Right kidney (tissue), 1 donor: ENCODE measurements around the gene LMTK2.
A peak's percentile ranks its signal among the peaks of the same experiment; 100 is the strongest.

Experiments
- DNase-seq: peaks from one replicate; pipeline ENCODE4 v3.0.0-alpha.2; 2016

The LMTK2 gene

GRCh38 chr7:98234429-98235147 lies 127.9 kb downstream of the LMTK2 start:
- no peak for DNase-seq

- no peak for DNase-seq
Observed at GRCh38 chr7:98235901-98236300, 129.2 kb downstream of the LMTK2 start.

DNA sequence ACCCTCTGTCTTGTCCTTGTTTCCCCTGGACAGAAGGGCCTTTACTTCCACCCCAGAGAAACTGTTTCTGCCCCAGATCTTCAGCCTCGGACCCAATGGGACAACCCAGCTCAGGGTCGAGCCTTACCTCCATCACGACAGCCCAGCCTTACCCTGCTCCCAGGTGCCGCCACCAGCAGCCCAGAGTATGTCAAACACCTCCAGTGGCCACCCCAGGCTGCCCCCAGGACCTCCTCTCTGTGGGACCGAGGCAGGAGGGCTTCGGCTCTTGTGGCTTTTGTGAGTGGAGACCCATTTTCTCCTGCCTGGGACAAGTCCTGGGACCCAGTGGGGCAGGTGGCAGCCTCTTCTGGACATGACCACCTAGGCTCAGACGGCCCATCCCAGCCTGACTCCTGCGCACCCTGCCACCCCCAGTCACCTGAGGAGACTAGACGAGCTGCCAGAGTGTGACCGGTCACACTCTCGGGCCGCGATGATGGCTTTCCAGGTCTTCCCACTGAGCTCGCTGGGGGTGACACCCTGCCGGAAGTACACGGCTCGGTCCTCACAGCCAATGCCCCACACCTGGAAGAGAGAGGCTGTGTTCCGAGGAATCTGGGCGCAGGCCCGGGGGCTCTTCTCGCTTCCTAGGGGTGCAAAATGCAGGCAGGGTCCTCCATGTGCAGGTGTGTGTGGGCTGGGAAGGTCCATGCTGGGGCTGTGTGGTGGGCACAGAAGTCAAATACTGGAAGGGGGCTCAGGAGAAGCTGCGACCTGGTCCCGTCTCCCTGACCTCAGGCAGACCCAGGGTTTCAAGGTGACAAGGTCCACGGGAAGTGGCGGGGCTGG lies 129.9 kb downstream of the LMTK2 start:
- DNase-seq: no peak

DNA sequence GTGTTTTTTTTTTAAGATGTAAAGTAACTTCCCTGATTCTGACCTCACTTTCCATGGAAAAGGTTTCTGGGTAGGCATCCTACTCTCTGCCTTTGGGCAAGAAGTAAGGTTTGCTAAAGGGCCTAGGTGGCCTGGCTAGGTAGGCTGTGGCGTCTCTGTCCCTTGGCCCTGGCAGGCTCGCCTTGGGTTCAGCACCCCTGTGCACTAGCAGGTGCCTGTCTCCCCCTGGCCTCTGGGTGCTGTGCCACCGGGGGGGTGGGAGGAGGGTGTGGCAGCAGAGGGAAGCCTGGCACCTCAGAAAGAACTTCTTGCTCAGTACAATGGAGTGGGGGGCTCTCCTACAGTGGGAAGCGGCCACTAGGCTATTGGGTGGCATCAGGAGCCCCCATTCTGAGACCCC lies 131.4 kb downstream of the LMTK2 start:
- DNase-seq: no peak

DNA sequence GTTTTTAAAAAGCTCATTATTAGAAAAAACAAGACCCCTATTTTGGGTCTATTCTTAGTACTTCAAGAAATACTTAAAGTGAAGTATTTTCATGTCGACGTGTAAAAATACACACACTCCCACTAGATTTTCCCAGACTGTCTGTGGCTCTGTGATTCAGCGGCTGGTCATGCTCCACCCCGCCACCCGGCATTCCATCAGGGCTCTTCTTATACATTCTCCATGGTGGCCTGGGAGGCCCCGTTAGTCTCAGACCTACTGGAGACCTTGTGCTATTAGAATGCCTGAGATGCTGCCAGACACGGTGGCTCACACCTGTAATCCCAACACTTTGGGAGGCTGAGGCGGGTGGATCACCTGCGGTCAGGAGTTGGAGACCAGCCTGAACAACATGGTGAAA lies 132.3 kb downstream of the LMTK2 start:
- no peak for DNase-seq

GRCh38 chr7:98240961-98241673 lies 134.5 kb downstream of the LMTK2 start:
- no peak for DNase-seq

- no peak for DNase-seq
Observed at GRCh38 chr7:98241674-98242241, 135.1 kb downstream of the LMTK2 start.

DNA sequence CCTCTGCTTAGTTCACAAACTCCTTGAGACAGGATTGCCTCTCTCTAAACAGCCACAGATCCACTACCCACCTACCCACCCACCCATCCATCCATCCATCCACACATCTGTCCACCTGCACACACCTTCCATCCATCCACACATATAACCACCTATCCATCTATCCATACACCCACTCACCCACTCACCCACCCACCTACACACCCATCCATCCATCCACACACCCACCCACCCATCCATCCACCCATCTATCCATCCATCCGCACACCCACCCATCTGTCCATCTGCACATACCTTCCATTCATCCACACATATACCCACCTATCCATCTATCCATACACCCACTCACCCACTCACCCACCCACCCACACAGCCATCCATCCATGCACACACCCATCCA lies 135.7 kb downstream of the LMTK2 start:
- no peak for DNase-seq

- no peak for DNase-seq
Observed at GRCh38 chr7:98242934-98243333, 136.3 kb downstream of the LMTK2 start.

DNA sequence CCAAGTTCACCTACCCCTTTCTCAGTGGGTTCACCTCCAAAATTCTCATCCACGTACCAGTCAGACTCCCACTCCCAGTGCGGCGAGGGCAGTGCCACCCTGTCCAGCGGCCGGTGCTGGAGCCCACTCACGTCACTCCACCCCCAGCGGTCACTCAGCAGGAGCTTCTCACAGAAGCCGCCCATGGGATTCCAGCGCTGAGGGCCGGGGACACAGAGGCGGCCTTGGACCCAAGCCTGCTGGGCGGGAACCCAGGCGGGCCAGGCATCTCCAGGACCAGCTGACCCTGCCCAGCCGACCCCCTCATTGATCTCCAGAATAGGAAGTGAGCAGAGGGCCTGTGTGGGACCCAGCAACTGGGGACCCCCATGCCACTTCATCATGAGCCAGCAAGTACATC lies 138.2 kb downstream of the LMTK2 start:
- no peak for DNase-seq

DNA sequence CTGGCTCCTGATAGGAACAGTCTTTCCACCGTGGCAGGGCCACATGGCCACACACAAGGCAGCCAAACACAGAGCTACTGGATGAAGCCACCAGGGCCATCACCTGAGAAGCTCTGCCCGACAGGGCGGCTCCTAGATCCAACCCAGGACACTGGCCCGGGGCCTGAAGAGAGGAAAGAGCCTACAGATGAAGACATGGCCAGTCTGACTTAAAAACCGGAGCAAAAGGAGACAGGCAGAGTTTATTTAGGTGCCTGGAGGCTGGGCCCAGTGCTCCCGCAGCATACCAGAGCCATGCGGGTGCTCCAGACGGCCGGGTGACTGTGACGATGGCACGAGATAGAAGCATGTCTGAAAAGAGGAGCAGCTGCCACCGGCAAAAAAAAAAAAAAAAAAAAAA lies 141.5 kb downstream of the LMTK2 start:
- no peak for DNase-seq

GRCh38 chr7:98249106-98249505 lies 142.4 kb downstream of the LMTK2 start:
- DNase-seq: no peak

DNA sequence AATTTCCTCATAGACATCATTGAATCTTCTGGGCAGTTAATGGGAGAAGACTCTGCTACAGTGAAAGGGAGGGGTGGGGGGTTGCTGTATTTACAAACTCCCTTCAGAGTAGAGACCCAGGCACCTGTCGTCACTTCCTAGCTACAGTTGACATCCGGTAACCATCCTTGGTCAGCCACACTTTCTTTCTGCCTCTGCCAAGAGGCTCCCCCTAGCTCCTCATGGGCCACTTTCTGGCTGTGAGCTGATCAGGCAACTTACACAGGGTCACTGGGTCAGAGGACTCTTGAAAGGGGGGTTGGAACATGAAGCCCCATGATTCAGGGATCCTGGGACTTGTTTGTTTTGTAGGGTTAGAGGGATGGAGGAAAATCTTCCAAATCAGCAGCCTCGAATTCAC lies 144.1 kb downstream of the LMTK2 start:
- DNase-seq: no peak

DNA sequence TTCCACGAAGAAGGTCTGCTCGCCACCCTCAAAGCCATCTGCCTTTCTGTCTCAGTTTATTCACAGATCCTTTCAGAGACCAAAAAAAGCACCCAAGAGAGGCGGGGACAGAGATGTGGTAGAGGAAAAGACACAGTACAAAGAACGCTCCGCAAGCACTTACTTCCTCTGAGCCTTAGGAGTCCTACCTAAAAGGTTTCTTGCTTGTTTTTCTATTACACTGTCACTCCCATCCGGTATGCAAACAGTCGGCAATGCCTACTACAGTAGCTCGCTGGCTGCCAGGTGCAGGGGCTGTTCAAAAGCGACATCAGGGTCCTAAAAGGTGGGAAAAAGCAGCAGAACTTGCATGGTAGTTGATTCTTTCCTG lies 144.6 kb downstream of the LMTK2 start:
- no peak for DNase-seq

- peak; percentile 91 for DNase-seq
Observed at GRCh38 chr7:98251601-98252424, 145.2 kb downstream of the LMTK2 start, which contains the start of gene TECPR1. Gene TECPR1 (minus strand): TSS chr7:98252232. CDS start chr7:98246146, 6,086 bp downstream.

- DNase-seq: no peak
Observed at GRCh38 chr7:98252425-98253054, 145.9 kb downstream of the LMTK2 start.

- DNase-seq: no peak
Observed at GRCh38 chr7:98254516-98254915, 147.9 kb downstream of the LMTK2 start.

GRCh38 chr7:98254951-98255610 lies 148.4 kb downstream of the LMTK2 start:
- DNase-seq: no peak

DNA sequence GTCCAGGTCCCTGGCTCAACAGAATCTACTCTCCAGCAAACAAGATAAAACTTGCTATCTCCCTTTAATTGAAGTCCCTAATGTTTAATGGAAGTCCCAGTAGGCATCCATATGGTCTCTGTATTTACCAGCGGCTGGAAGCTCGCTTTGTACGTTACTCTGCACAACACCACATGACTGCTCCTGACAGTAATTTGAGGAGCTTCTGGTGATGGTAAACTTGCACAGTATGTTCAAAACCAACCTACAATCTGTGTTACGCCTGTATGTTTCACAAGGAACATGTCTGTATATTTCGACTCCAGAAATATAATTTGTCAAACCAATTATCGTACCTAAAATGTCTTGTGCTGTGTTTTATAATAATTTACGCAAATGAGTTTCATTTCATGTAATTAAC lies 149.8 kb downstream of the LMTK2 start:
- DNase-seq: no peak

- DNase-seq: no peak
Observed at GRCh38 chr7:98257701-98258100, 151.0 kb downstream of the LMTK2 start.
